HG02763 (cell line): ENCODE data around the gene WDR44.
A peak's percentile ranks its signal among the peaks of the same experiment; 100 is the strongest.
"Not testable (repeated sequence)": the region's sequence is repeated elsewhere in the genome, so short reads cannot be mapped to it uniquely, and the experiment has no call there.

Source experiments
- ATAC-seq: cut with Tn5 transposase; IDR thresholded peaks from one replicate; pipeline ENCODE4 v1.9.1; 2021; ENCODE audit warnings: mild to moderate bottlenecking, moderate library complexity; ENCODE audit not compliant: unreplicated experiment

WDR44 gene

GRCh38 chrX:118470721-118471347 is 124.9 kb downstream of the WDR44 start:
- ATAC-seq, result not testable (repeated sequence)

- no peak for ATAC-seq
These were observed 128.7 kb downstream of the WDR44 start for GRCh38 chrX:118474586-118474985.

- no peak for ATAC-seq
These were observed 130.0 kb downstream of the WDR44 start for GRCh38 chrX:118475903-118476302.

- no peak for ATAC-seq
These were observed 134.3 kb downstream of the WDR44 start for GRCh38 chrX:118480172-118480571.

GRCh38 chrX:118482384-118482783 is 136.5 kb downstream of the WDR44 start:
- ATAC-seq, result not testable (repeated sequence)

- no peak for ATAC-seq
These were observed 138.5 kb downstream of the WDR44 start for GRCh38 chrX:118484216-118484903.

GRCh38 chrX:118486693-118487092 is 140.8 kb downstream of the WDR44 start:
- not testable (repeated sequence) for ATAC-seq

GRCh38 chrX:118493016-118493415 is 147.1 kb downstream of the WDR44 start:
- ATAC-seq, result no peak

GRCh38 chrX:118493653-118494297 is 147.9 kb downstream of the WDR44 start:
- ATAC-seq, result no peak

GRCh38 chrX:118495061-118495921 is 149.4 kb downstream of the WDR44 start, which contains the start of gene DOCK11:
Gene DOCK11, plus strand, starts transcription at chrX:118495815. Its CDS starts 157 bp downstream, at chrX:118495972.
- peak; percentile 65 for ATAC-seq

- ATAC-seq, result peak; percentile 50
These were observed 150.3 kb downstream of the WDR44 start for GRCh38 chrX:118495958-118496762.

- no peak for ATAC-seq
These were observed 150.8 kb downstream of the WDR44 start for GRCh38 chrX:118496763-118497079.

- no peak for ATAC-seq
These were observed 151.4 kb downstream of the WDR44 start for GRCh38 chrX:118497180-118497818.

- no peak for ATAC-seq
These were observed 152.4 kb downstream of the WDR44 start for GRCh38 chrX:118498351-118498750.

GRCh38 chrX:118498755-118499154 is 152.8 kb downstream of the WDR44 start:
- ATAC-seq, result no peak

- no peak for ATAC-seq
These were observed 153.4 kb downstream of the WDR44 start for GRCh38 chrX:118499295-118499694.
